Panc1 (cell line): ENCODE data around the gene NYAP2. TPM values are rescaled to one million over a fixed set of nuclear protein-coding genes. Genes with fewer than 3 reads are reported as not detected.

Experiments used
- ATAC-seq: fragments of 200-7000 bp; cut with Tn5 transposase; 2 replicates; pipeline ENCODE4 v1.9.1; 2020; ENCODE audit warnings: mild to moderate bottlenecking, moderate library complexity
- BruUV-seq: library from RNA; stranded (reverse); fragments of 400-500 nt; replicated peaks from 2 replicates; lab custom pipeline; 2021; lab: Mats Ljungman, UMichigan
- CTCF ChIA-PET: fragments of 300-600 bp; sonication (Branson Sonifier 250); formaldehyde crosslinking; loops from one replicate; lab custom pipeline; 2022; ENCODE audit warnings: antibody characterized with exemption; lab: Charles Lee
- POLR2A ChIA-PET: fragments of 300-600 bp; sonication (Branson Sonifier 250); formaldehyde crosslinking; loops from one replicate; lab custom pipeline; 2022; ENCODE audit warnings: antibody characterized with exemption; lab: Charles Lee
- DNase-seq: peaks from one replicate; pipeline ENCODE4 v3.0.0-alpha.2; 2010; ENCODE audit warnings: low read depth, low spot score
- H3K27ac ChIP-seq: 2 replicates; pipeline ENCODE4 v1.5.1; 2011; ENCODE audit warnings: mild to moderate bottlenecking, low read length, inconsistent platforms
- H3K27me3 ChIP-seq: fragments of 200-500 bp; sonication (Bioruptor generic); 2 replicates; pipeline ENCODE4 v1.6.0; 2014; ENCODE audit warnings: low read length, inconsistent platforms; ENCODE audit not compliant: control insufficient read depth, insufficient read depth
- H3K36me3 ChIP-seq: fragments of 200-500 bp; sonication (Bioruptor generic); 2 replicates; pipeline ENCODE4 v1.5.1; 2014; ENCODE audit warnings: inconsistent platforms, mild to moderate bottlenecking, low read length, moderate library complexity; ENCODE audit not compliant: control insufficient read depth, insufficient read depth
- H3K4me1 ChIP-seq: 2 replicates; pipeline ENCODE4 v1.5.1; 2011; ENCODE audit warnings: inconsistent platforms, mild to moderate bottlenecking, low read length, moderate library complexity; ENCODE audit not compliant: control insufficient read depth, insufficient read depth
- H3K4me3 ChIP-seq, 2 experiments: 2 replicates each; pipeline ENCODE4 v1.5.1; 2011 to 2012; ENCODE audit warnings: low read depth in 2 of 2, low read length in 2 of 2, mild to moderate bottlenecking in 2 of 2, inconsistent platforms in 1 of 2, moderate library complexity in 1 of 2
- H3K9me3 ChIP-seq: fragments of 200-500 bp; sonication (Bioruptor generic); 2 replicates; pipeline ENCODE4 v1.5.1; 2014; ENCODE audit warnings: low read depth, mild to moderate bottlenecking, inconsistent platforms, low read length, moderate library complexity; ENCODE audit not compliant: control insufficient read depth, insufficient read depth
- CTCF ChIP-seq: fragments of 450-650 bp; IDR thresholded peaks from 2 replicates; pipeline ENCODE4 v1.5.1; 2017; ENCODE audit warnings: mild to moderate bottlenecking
- POLR2AphosphoS5 ChIP-seq: IDR thresholded peaks from 2 replicates; pipeline ENCODE4 v1.6.1; 2012; ENCODE audit warnings: mild to moderate bottlenecking, low read depth, low read length, moderate library complexity
- REST ChIP-seq, 2 experiments: IDR thresholded peaks; 2 replicates each; pipeline ENCODE4 v1.6.1; 2011 to 2012; ENCODE audit warnings: low read depth in 2 of 2, control low read depth in 1 of 2, low read length in 1 of 2, mild to moderate bottlenecking in 1 of 2, moderate library complexity in 1 of 2; ENCODE audit not compliant: insufficient read depth in 1 of 2
- SIN3A ChIP-seq: IDR thresholded peaks from 2 replicates; pipeline ENCODE4 v1.6.1; 2012; ENCODE audit warnings: low read depth, mild to moderate bottlenecking, low read length, moderate library complexity, borderline replicate concordance; ENCODE audit not compliant: insufficient read depth
- TCF7L2 ChIP-seq: IDR thresholded peaks from 2 replicates; pipeline ENCODE4 v1.6.1; 2011; ENCODE audit warnings: mild to moderate bottlenecking, low read depth, low read length, inconsistent platforms
- in situ Hi-C: cut with HindIII; loops from 2 replicates; pipeline ENCODE4 v1.10.0; 2016; ENCODE audit warnings: low sequenced_read_pairs, low pct_unique_long_range_greater_than_20kb
- intact Hi-C: fragments of 100-400 bp; cut with micrococcal nuclease; formaldehyde crosslinking; loops from one replicate; pipeline ENCODE4 v1.10.0; 2022; ENCODE audit not compliant: unreplicated experiment
- total RNA-seq: library from RNA; stranded (reverse); gene quantifications from one replicate; pipeline ENCODE4 v1.2.1, GENCODE V29; 2021; ENCODE audit not compliant: unreplicated experiment

NYAP2 gene
- total RNA-seq, 1 experiment from 2014 or later = not detected

GRCh38 chr2:225458431-225459117, 59.1 kb downstream of the NYAP2 start:
- Histone ChIP-seq H3K27me3 (no peaks in the 10 kb centered on the region), H3K27ac (no peak overlapping the region), H3K36me3 (no peaks in the 10 kb centered on the region), H3K4me1 (no peaks in the 10 kb centered on the region), H3K9me3 (no peaks in the 10 kb centered on the region), H3K4me3 (no peak overlapping the region)
- POLR2A ChIA-PET = no interaction called here
- in situ Hi-C loops (no loop called here), intact Hi-C loops (no loop called here)
- CTCF ChIA-PET = no interaction called here
- no peak for TF ChIP-seq TCF7L2
- TF ChIP-seq POLR2AphosphoS5 = no peak
- TF ChIP-seq SIN3A = no peak
- TF ChIP-seq CTCF = no peak
- TF ChIP-seq REST (IDR thresholded peaks at IDR 0.05; ENCODE audit: insufficient read depth in 1 of 2, low read depth in 2 of 2, low read length in 1 of 2) = no peak
- ATAC-seq (no peak), DNase-seq (no peak)
- BruUV-seq = no TSS peak

- in situ Hi-C loops = no loop called here
- TF ChIP-seq POLR2AphosphoS5 = no peak
- TF ChIP-seq TCF7L2 = no peak
- no peak for TF ChIP-seq REST (IDR thresholded peaks at IDR 0.05; ENCODE audit: insufficient read depth in 1 of 2, low read depth in 2 of 2, low read length in 1 of 2)
- no peak for TF ChIP-seq CTCF
- TF ChIP-seq SIN3A = no peak
- ChIA-PET CTCF (no interaction called here), POLR2A (interaction anchor here (0.8 kb wide), 1 partner anchor 673 kb away, joined by 4 read pairs; no protein-coding TSS in a partner anchor)
- intact Hi-C loops = no loop called here
- DNase-seq (no peak), ATAC-seq (no peak)
- no peak overlapping the region for H3K27ac ChIP-seq
- no peaks in the 10 kb centered on the region for H3K4me1 ChIP-seq
- no peak overlapping the region for H3K4me3 ChIP-seq
- H3K9me3 ChIP-seq = no peaks in the 10 kb centered on the region
- H3K27me3 ChIP-seq = no peaks in the 10 kb centered on the region
- no peaks in the 10 kb centered on the region for H3K36me3 ChIP-seq
- BruUV-seq = no TSS peak
These were observed 62.9 kb downstream of the NYAP2 start for GRCh38 chr2:225462417-225462816.
